ENCODE data around the gene GRM8.

Gene GRM8

DNA sequence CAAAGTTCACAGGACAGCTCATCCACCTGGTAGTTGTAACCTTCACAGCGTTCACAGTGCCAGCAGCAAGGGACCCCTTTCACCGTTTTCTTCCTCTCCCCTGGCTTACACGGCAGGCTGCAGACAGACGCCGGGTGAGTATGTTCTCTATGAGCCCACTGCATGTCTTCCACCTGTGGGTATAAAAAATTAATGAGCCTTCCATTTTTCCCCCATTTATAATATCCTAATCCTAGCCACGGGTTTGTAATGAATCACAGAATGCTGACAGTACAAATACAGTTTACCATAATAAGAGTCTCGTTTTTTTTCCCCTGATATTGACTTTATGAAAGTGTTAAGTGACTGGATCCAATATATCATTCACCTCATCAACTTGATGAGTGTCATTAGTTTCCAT, 719.0 kb downstream of the GRM8 start:
- no peak for DNase-seq (ENCODE audit: low read depth in 2 of 2)

DNA sequence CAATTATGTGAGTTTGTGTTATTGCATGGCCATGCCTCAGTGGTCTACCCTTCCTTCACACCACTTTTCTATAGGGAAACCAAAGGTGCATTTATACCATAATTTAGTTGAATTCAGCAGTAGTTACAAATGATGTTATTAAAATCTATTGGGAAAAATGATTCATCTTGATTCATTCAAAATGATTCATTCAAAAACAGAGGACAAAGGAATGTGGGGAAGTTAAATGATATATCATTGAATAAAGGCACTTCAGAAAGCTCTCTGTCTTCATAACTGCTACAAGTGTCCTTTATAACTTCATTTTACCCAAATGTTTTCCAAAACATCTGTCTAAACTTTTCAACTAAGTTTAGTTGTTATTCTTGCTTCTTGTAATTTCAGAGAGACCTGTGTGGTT, 722.9 kb downstream of the GRM8 start:
- DNase-seq (ENCODE audit: low read depth in 2 of 2), result no peak

DNA sequence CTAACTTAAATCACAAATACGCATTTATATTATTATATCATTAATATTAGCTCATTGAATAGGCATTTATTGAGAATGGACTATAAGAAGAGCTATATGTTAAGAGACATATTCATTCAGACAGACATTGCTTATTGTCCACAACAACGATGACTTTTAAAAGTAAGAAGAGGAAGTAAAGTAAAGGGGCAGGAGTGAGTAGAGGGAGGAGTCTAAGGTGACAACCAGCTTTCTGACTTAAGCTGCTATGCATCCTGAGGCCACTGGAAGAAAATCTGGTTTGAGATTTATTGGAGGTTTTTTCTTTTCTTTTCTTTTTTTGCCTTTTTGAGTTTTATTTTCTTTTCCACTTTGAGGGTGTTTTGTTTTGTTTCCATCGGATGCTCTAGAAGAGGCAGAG, 723.5 kb downstream of the GRM8 start:
- DNase-seq (ENCODE audit: low read depth in 2 of 2), result no peak

DNA sequence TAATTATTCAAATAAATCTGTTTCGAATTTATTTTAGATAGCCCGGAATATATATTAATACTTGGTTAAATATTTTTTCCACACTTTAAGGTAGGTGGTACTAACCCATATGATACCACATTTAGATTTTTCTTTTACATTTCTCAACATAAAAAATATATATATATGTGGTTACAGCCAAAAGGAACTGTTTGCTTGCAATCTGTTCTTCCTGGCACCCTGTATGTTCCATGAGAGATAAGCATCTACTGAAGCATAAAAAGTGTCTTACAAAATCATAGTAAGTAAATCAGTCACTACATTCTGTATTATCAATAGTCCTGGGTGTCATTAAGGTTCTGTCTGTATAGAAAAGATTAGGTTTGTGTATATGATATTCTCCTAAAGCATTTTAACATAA, 726.8 kb downstream of the GRM8 start:
- no peak for DNase-seq (ENCODE audit: low read depth in 2 of 2)

DNA sequence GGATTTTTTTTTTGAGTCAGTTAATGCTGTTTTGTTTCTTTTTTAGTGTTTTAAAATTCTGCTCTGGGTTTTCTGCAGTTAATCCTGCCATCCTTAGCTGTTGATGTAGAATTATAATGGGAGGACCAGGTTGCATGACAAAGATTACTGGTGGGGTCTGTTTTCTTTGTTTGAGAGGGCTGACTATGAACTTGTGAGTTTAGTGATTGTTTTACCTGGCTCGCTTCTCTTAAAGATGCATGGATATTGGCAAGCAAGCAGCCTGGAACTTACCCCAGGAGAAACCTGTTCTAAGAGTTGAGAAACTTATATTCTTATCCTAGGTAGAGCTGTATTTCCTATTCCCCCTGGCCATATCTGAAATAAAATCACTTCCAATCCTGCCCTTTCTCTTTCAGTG, 727.8 kb downstream of the GRM8 start:
- DNase-seq (ENCODE audit: low read depth in 2 of 2), result no peak

DNA sequence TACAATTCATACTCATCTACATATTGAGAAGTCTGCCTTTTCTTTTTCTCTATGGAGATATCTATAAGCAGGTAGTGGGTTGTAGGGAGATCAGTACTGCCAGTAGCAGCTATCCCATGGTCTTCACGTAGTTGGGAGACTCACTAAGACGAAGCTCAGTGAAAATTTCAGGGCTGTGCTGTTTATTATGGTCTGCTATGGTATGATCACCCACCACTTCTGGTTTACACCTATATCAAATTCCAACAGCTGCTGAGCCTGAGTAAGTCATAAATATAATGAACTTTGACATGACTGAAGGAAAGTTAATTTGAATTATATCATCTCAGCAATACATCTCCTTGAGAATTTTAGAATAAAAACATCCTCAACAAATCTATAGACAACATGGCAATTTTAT, 741.7 kb downstream of the GRM8 start:
- DNase-seq (ENCODE audit: low read depth in 2 of 2), result no peak

DNA sequence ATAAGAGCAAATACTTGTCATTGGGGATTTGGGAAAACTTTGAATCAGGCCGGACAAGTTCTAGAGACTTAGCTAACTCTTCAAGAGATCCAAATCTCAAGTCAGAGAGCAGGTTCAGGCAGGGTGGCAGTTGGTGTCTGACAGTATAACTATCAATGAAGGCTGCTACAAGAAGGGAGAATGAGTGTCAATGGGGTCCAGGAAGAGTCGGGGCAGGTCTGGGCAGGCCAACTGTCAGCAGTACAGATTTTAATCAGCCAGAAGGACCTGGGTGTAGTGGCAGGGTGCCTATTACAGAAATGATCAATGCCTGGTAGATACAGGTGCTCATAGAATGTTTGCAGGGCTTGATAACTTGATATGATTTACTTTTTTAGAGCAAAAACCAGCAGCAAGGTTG, 751.1 kb downstream of the GRM8 start:
- no peak for DNase-seq (ENCODE audit: low read depth in 2 of 2)

DNA sequence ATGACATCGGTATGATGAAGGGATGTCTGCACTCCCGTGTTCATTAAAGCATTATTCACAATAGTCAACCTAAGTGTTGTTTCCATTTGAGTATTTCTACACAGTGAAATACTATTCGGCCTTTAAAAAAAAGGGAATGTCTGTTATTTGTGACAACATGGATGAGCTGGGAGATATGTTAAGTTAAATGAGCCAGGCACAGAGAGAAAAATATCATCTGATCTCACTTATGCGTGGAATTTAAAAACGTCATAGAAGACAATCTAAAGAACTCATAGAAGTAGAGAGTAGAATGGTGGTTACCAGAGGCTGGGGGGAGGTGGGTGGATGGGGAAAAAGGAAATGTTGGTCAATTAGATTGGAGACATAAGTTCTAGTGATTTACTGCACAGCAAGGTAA, 753.3 kb downstream of the GRM8 start:
- DNase-seq (ENCODE audit: low read depth in 2 of 2), result no peak

DNA sequence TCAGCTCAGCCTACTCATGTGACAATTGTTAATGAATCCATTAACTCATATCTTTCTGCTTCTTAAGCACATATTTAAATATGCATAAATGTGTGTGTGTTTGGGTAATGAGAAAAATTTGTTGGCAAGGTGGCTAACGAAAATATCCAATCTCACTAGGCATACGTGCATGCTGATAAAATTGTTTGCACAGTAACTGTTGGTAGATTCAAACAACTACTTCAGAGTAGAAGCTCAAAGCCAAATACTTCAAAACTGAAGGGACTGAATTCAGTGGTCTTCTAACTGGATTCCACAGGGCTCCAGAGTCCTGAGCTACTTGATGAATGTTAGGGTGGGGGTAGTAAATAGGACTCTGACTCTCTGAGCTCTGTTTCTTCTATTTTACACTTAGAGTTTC, 757.0 kb downstream of the GRM8 start:
- no peak for DNase-seq (ENCODE audit: low read depth in 2 of 2)

DNA sequence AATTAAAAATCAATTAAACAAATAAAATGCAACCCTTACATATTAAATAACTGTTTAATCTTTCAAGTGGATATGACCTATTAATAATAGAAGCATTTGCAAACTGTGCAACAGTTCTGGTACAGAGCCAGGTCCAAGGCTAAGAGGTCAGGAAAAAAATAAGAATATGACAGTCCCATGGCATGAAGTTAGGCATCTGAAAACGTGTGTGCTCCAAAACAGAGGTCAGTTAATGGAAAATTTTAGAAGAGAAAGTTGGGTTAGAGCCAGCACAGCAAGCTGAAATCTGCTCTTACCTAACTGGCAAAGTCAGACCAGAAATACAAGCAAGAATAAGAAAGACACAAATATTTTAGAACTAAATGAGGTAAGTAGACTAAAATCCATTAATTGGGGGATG, 757.7 kb downstream of the GRM8 start:
- DNase-seq (ENCODE audit: low read depth in 2 of 2), result no peak

DNA sequence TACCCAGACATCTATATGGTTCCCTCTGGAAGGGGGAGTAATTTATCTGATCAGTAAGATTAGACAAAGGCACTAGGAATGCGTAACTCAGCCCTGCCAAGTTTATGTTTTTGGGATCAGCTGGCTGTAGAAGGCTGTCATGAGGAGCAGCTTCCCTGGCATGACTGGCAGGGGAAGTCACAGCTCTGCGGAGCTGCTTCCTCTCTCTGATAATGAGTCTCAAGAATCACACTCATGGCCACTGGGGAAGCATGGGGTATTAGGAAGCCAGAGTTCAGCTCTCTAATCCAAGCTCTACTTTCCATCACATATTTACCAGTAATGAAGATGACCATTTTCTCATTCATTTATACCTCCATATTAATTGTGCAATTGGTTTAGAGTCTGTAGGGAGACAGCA, 758.9 kb downstream of the GRM8 start:
- DNase-seq (ENCODE audit: low read depth in 2 of 2), result no peak

DNA sequence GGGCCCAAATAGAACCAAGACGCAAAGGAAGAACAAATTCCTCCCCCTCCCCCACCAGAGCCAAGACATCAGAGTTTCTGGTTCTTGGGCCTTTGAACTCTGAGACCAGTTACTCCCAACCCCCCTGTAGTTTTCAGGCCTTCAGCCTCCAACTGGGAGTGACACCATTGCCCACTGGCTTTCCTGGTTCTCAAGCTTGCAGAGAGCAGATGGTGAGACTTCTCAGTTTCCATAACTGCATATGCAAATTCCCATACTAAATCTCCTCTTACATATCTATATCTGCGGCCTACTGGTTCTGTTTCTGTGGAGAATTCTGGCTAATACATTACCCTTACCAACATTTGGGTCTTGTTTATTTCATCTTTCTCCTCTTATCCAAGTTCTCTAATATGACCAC, 762.9 kb downstream of the GRM8 start:
- DNase-seq (ENCODE audit: low read depth in 2 of 2), result no peak

DNA sequence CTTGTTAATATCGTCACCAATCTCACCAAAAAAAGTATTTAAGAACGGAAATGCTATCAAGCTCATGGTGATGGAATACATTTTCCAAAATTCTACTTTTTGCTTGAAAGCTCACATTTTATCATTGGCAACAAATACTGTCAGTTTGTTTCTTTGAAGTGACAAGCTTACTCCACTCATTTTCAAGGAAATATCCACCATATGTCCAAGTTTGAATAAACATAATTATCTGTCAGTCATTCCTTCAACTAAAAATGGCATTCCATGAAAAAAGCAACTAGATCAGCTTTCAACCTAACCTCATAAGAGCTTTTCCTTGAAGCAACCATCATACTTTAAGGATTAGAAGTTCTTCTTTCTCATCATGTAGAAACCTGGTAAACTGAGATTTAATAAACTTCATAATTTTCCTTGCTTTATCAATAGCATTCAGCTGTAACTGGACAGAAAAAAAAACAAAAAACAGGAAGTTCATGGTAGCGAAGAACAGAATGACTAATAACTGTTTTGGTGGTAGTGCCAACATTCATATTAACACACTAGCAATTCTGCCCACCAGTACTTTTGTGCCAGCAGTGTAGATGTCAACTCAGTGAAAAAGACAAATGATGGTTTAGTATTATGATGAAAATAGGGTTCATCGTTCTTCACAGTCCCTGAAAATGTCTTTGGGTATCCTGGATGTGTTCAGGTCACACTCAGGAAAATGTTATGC, 764.9 kb downstream of the GRM8 start:
- no peak for DNase-seq (ENCODE audit: low read depth in 2 of 2)

DNA sequence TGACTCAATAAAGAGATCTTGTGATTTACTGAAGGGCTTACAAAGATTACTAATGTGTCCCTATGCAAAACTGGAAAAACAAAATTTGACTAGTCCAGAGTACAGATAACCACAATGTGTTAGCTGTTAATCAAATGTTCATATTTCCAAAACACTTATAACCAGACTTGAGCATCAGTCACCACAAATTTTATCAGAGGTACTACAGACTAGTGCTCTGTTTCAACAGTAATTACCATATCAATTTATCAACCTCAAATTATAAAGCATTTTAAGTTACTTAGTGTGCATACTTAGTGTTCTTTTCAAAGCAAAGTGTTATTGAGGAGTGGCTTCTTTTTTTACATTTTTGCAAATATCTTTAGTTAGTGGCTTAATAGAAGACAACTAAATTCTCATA, 765.9 kb downstream of the GRM8 start:
- DNase-seq (ENCODE audit: low read depth in 2 of 2), result no peak

DNA sequence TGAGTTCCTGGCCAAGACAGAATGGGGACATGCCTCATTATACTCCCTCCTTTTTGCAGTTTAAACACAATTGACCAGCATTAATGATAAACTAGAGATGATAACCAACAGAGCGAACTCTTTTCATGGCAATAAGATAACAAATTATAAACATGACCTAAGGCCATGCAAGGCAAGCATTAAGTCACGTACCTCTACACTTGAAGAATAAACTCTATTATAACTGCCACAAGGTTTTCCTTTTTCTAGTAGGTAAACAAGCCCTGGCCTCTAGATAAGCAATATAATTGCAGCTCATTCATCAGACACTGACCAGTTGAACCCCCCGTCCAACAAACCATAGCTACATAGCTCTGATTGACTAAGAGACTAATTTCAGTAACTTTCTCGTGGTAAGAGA, 767.0 kb downstream of the GRM8 start:
- DNase-seq (ENCODE audit: low read depth in 2 of 2), result no peak

DNA sequence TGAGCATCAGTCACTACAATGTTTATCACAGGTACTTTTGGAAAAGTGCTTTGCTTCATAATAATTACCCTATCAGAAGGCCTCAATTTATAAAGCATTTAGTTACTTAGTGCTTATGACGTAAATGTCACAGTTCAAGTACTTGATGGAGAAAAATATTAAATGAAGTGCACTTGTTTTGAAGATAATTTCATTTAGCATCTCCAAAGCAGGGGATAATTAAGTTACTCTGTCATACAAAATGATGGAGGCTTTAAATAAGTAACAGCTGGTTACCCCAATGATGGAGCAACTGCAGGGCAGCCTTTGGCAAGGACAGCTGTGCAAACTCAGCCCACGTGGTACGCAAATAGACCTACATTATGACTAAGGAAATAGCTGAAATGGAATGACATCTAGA, 768.8 kb downstream of the GRM8 start:
- DNase-seq (ENCODE audit: low read depth in 2 of 2), result no peak

DNA sequence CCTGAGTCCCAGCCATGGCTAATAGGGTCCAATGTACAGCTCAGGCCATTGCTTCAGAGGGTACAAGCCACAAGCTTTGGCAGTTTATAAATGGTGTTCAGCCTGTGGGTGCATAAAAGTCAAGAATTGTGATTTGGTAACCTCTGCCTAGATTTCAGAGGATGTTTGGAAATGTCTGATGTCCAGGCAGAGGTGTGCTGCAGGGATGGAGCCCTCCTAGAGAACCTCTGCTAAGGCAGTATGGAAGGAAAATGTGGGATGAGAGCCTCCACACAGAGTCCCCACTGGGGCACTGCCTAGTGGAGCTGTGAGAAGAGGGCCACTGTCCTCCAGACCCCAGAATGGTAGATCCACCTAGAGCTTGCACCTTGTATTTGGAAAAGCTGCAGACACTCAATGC, 779.9 kb downstream of the GRM8 start:
- DNase-seq (ENCODE audit: low read depth in 2 of 2), result no peak

DNA sequence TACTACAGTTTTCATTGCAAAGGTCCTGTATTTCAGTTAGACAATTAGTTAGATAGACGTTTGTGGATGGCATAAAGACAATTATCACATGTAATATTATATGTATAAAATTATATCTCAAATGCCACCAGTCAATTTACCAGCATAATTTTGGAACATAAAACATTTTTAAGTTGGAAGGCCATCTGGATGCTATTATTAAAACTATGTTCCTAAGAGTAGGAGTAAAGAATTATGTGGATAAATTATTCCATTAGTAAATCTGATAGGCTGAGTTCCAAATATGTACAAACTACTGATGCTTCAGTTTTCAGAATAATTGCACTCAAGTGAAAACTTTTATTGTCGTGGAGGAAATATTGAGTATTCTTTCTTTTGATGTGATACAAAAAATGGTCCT, 790.3 kb downstream of the GRM8 start:
- no peak for DNase-seq (ENCODE audit: low read depth in 2 of 2)

DNA sequence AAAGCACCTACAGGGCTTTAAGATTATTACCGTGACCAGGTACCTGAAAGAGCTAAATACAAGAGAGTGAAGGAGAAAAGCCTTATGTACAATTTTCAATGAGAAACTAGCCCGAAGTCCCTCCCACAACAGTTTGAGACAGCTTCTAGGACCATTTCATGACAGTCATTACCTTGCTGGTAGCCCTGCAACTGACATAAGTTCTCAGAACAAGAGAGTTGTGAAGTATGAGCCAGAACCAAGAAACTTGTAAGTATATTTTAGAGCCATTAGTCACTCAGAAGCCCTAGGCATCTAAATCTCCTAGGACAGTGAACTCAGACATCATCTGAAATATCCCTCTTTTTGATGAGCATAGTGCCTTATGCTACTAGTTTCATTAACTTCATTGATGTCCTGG, 792.1 kb downstream of the GRM8 start:
- no peak for DNase-seq (ENCODE audit: low read depth in 2 of 2)

DNA sequence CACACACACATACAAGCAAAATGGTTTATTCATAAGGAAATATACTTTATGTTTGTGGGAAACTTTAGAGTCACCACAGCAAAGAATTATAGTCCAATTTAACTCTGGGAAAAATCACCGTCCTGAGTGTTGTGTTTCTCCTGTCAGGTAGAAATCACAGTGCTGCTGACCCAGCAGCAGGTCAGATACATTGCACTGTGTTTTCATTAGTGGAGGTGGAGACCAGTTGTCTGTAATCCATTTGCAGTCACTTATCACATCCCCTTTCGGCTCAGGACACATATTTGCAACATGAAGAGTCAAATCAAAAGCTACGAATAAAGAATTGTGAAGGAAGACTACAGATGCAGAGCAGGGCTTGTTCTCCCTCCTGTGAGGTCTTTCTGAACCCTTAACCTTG, 799.6 kb downstream of the GRM8 start:
- no peak for DNase-seq (ENCODE audit: low read depth in 2 of 2)

DNA sequence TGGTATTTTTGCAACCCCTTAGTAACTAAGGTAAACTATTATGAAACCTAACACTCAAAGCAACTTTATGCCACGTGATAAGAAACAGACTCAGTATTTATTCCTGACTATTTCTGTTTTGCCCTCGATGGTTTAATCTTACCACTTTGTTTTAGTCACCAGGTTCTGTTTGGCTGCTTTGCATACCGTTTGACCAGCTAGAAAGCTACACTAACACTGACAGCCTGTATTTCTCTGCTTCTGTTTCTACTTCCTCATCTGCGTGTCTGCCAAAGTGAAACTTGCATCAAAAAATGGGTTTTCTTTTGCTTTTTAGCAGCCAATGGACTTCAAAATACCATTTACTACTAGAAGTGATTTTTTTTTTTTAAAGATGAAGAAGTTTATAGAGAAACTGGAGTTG, 802.5 kb downstream of the GRM8 start:
- DNase-seq (ENCODE audit: low read depth in 2 of 2), result no peak

DNA sequence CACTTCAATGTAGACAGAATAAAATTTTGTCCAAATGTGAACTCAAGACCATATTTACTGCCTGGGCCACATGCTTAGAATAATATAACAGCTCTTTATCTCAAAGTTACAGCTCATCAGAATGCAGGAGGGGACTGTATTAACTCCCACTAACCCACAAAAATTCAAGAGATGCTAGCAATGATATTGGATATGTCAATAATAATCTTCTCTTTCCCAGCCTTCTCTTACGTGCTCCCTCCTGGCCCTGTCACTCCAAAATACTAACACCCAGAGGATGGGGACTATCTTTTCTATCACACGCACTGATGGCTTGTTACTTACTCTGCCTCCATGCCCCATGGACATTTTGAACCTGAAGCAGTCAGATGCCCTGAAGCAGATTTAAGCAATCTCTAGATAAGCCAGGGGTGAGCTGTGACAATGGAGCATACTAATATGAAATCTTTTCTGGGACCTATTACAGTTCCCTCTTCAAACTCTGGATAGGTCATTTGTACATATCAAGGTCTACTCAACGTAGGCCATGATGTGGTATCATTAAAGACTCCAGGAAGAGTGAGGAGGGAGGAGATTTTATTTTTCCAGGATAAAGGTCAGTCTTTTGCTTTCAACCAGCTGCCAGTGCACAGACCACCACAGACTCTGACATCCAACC, 803.0 kb downstream of the GRM8 start:
- DNase-seq (ENCODE audit: low read depth in 2 of 2), result no peak

DNA sequence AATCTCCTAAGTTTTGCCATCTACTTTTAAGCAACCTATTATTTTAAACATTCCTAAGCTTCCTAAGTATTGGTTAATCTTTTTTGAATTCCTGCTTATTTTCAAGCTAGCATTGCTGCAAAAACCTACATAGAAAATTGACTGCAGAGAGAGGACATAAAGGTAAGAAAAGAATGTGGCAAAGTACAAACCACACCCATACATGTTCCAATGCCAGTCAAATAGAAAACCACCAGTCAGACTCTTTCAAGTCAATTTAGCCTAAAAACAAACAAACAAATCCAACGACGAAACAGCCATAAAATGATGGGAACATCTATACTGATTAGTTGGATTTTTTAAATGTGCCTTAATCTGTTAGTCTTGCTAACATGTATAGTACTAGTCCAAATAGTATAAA, 804.8 kb downstream of the GRM8 start:
- DNase-seq (ENCODE audit: low read depth in 2 of 2), result no peak

DNA sequence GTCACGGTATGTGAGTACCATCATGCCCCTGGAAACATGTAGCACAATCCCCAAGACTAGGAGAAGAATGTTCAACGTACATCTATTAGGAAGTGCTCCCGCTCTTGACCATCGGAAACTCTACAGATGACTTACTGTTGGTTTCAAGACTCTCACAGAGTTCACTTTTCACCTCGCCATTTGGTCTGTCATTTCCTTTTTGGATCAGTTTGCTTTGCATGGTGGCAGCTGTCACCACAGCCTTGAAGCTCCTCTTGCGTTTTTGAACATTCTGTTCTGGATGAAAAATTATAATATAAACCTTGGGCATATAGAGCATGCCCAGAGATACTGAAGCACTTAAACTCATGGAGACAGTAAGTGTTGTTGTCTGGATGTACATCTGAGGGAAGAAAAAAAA, 806.8 kb downstream of the GRM8 start:
- DNase-seq (ENCODE audit: low read depth in 2 of 2), result no peak

Measured in stimulated activated CD4-positive, alpha-beta T cell treated with anti-CD3 and anti-CD28 coated beads, Interleukin-1b, Interleukin-23, amount 100 ng/mL, for 4 hours (primary cell).